Stimulated activated effector memory CD8-positive, alpha-beta T cell treated with anti-CD3 and anti-CD28 coated beads, Interleukin-12 subunit alpha, Interleukin-12 subunit beta, amount 100 ng/mL, for 72 hours (primary cell): ENCODE data around the gene CRABP2.

Experiments used
- ATAC-seq: fragments of 150-1000 bp; cut with Tn5 transposase; 2 replicates; pipeline ENCODE4 v1.10.0; 2021
- DNase-seq, 2 donors: peaks; one replicate each; pipeline ENCODE4 v3.0.0; 2021 to 2022; ENCODE audit warnings: low spot score in 2 of 2
- H3K27ac Mint-ChIP-seq: one replicate; pipeline ENCODE4 v1.8.0; 2022; ENCODE audit warnings: mild to moderate bottlenecking, mixed read lengths
- H3K36me3 Mint-ChIP-seq: one replicate; pipeline ENCODE4 v1.8.0; 2022; ENCODE audit warnings: mild to moderate bottlenecking, mixed read lengths
- H3K4me1 Mint-ChIP-seq: one replicate; pipeline ENCODE4 v1.8.0; 2022; ENCODE audit warnings: mixed read lengths
- H3K4me3 Mint-ChIP-seq: one replicate; pipeline ENCODE4 v1.8.0; 2022; ENCODE audit warnings: mild to moderate bottlenecking, mixed read lengths
- H3K9me3 Mint-ChIP-seq: one replicate; pipeline ENCODE4 v1.8.0; 2022; ENCODE audit warnings: mixed read lengths

Gene CRABP2

DNA sequence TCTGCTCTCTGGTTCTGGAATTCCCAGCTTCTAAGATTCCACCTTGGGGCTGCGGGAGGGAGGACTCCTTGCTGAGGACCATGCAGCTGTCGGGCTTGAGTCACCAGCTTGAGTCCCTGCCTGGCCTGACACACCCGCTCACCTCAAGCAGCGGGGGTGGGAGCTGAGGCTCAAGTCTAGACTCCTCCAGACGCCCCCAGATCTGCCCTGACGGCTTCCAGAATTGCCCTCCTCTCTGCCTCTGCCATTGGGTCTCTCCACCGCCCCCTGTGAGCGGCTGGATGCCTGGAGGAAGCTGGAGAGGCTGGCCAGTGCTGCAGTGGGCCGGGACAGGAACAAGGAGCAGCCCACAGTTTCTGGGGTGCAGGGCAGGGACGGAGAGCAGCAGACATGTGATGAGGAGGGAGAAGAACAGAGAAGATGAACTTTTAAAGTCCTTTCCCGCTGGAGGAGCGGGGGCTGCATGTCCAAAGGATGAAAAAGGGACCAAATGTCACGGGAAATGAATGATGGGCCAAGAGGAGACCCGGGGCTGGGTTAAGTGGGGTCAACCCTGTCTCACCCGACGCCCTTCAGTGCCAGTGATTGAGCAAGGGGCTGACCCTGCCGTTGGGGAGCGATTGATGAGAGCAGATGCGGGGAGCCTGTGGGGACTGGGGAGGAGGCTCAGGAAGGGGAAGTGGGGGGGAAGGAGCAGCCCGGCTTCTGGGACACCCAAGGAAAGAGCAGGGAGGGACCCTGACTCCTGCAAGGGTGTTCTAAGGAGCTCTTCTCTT, 13.5 kb downstream of the CRABP2 start:
- DNase-seq (no peak), ATAC-seq (no peak)
- H3K4me1 Mint-ChIP-seq: peaks cover 30% of the 10 kb centered on the region
- H3K4me3 Mint-ChIP-seq: no peak overlapping the region
- no peaks in the 10 kb centered on the region for H3K36me3 Mint-ChIP-seq
- H3K9me3 Mint-ChIP-seq: no peaks in the 10 kb centered on the region
- no peak overlapping the region for H3K27ac Mint-ChIP-seq

DNA sequence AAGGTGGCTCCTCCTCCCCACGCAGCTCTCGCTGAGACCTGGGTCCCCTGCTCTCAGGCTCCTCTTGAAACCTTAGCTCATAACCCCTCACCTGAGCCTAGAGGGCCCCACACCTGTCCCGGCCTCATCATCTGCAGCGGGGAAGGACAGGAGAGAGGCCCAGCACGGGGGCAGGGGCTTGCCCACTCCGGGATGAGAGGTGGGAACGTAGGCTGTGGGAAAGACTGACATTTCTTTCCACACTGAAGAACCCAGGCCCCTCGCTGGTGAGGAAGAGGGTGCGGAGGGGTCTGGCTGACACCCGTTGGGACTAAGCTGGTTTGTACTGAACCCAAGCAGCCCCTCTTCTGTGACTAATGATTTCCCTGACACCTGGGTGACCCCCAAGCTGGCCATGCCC, 14.2 kb downstream of the CRABP2 start:
- DNase-seq: no peak
- no peaks in the 10 kb centered on the region for H3K36me3 Mint-ChIP-seq
- no peak overlapping the region for H3K27ac Mint-ChIP-seq
- H3K4me1 Mint-ChIP-seq: peaks cover 30% of the 10 kb centered on the region
- ATAC-seq: no peak
- no peaks in the 10 kb centered on the region for H3K9me3 Mint-ChIP-seq
- H3K4me3 Mint-ChIP-seq: no peak overlapping the region

DNA sequence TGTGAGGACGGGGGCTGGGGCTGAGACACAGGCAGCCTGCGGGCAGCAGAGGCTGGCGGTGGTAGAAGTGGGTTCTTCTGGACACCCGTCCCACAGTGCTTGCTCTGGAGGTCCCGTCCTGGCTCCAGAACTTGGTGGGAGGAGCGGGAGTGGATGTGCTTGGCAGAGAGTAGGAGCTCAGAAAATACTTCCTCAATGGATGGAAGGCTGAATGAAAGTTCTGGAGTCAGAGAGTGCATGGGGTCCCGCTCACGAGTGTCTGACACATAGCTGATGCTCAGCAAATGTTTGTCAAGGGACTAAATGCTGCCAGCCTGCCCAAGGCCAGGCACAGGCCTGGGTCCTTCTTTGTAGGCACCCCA, 14.7 kb downstream of the CRABP2 start:
- Mint-ChIP-seq H3K27ac (no peak overlapping the region), H3K36me3 (no peaks in the 10 kb centered on the region), H3K4me1 (peaks cover 30% of the 10 kb centered on the region), H3K9me3 (no peaks in the 10 kb centered on the region), H3K4me3 (no peak overlapping the region)
- ATAC-seq: no peak
- DNase-seq: no peak

DNA sequence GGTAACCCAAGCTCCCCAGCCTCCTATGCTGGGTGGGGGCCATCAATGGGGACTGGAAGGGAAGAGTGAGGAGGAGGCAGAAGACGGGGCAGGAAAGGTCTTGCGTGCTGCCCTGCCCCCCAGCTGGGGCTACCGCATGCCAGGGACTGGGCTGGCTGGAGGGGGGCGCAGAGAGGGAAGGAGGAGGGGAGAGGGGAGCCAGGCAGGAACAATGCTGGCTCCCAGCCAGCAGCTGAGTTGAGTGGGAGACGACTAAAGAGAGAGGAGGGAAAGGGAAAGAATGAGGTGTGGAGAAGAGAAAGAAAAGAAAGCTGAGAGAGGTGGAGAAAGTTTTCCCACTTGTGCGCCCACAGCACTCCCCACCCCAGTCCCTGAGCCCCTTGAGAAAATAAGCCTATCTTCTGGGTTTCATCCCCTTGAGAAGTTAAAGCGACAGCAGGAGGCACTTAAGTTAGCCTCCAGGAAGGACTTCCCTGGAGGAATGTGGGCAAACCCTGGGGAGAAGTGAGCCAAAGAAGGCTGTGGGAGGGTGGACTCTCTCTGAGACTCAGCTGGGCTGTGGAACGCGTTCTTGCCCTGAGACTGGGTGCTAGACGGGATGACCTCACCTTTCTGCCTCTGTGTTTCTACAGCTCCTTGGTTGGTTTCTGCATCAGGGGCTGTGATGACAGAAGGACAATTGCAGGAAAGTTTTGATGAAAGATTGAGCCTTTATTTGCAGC, 15.3 kb downstream of the CRABP2 start:
- H3K4me3 Mint-ChIP-seq: peak overlapping the region; percentile 30
- H3K4me1 Mint-ChIP-seq: peaks cover 30% of the 10 kb centered on the region
- no peaks in the 10 kb centered on the region for H3K36me3 Mint-ChIP-seq
- no peak for ATAC-seq
- H3K27ac Mint-ChIP-seq: no peak overlapping the region
- DNase-seq: no peak
- H3K9me3 Mint-ChIP-seq: no peaks in the 10 kb centered on the region

DNA sequence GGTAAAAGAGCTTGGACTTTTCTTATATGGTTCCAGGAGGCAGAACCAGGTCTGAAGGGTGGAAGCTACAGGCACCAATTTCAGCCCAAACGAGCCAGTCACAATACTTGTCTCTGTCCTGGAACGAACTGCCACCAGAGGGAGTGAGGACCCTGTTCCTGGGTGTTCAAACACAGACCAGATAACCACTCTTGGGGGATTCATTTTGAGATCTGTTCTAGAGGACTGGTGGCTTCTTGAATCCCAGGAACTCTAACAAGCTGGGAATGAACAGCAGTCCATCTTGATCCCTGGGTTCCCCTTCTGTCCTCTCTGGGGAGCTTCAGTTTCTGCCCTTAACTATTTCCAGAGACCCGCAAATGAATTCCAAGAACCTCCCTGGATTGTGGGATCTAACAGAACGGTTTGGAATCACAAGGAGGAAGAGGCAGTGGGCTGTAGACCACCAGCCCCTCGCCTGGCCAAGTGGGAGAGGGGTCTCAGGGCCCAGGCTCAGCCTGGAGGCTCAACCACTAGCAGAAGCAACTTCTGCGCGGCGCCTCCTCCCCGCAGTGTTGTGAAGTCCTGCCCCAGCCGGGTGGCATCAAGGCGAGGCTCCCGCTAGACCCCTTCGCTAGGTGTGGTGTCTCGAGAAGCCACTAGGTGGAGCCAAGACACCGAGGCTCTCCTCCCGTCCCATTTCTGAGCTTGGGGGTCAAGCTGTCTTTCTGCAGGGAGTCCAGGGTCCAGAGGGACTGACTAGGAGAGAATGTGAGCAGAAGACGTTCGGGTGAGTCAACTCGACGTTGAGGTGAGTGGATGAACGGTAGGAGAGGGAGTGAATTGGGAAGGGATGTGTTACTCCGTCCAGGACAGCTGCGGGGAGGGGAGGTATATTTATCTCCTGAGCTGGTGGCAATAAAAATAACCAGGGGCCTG, 16.1 kb downstream of the CRABP2 start:
- H3K36me3 Mint-ChIP-seq: no peaks in the 10 kb centered on the region
- peak overlapping the region; percentile 30 for H3K4me3 Mint-ChIP-seq
- no peak overlapping the region for H3K27ac Mint-ChIP-seq
- H3K9me3 Mint-ChIP-seq: no peaks in the 10 kb centered on the region
- ATAC-seq (peak; percentile 96), DNase-seq (peak; percentile 70 to 89)
- H3K4me1 Mint-ChIP-seq: peaks cover 37% of the 10 kb centered on the region

DNA sequence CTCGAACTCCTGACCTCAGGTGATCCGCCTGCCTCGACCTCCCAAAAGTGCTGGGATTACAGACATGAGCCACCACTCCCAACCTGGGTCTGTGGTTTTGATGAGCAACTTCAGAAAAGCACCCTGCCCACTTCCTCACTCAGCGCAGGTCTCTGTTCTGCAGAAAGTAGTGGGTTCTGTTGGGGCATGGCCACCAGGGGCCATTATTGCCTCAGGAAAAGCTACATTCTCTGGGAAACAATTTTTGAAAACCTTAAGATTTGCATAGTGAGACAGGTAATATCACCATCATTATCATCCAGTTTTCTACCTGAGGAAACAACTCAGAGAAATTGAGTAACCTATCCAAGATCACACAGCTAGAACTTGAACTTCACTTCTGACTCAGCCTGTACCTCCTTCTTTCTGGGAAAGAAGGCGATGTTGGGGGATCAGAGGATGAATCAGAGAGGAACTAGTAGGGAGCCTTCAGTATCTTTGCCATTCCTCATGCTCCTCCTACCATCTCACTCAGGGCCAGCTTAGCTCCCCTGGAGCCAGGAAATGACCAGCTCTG, 21.1 kb downstream of the CRABP2 start:
- no peak for DNase-seq
- peaks cover 22% of the 10 kb centered on the region for H3K4me1 Mint-ChIP-seq
- H3K4me3 Mint-ChIP-seq: peak overlapping the region; percentile 6
- peak overlapping the region; percentile 20 for H3K27ac Mint-ChIP-seq
- H3K9me3 Mint-ChIP-seq: no peaks in the 10 kb centered on the region
- H3K36me3 Mint-ChIP-seq: no peaks in the 10 kb centered on the region
- ATAC-seq: peak; percentile 87

DNA sequence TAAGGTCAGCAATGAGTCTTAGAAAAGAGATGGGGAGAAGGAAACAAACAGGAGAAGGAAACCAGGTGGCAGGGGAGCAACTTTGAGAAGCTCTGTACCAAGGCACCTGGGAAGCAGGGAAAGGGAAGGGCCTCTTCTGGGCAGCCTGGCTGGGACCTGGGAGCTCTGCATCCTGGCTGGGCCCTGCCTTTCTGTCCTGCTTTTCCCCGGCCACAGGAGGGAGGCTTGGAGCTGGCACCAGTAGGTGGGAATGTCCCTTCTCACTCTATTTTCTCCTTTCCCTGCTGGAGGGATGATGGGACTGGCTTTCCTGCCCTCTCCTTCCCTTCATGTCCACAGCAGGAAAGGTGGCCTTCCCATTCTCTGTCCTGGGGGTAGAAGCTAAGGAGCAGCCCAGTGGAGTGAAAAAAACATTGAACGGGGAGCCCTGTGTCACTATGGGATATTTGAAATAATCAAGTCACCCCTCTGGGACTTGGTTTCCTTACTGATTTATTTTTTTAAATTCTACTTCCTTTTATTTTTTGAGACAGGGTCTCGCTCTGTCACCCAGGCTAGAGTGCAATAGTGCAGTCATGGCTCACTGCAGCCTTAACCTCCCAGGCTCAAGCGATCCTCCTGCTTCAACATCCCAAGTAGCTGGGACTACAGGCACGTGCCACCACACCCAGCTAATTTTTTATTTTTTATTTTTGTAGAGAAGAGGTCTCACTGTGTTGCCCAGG, 23.1 kb downstream of the CRABP2 start:
- H3K9me3 Mint-ChIP-seq: no peaks in the 10 kb centered on the region
- DNase-seq (no peak), ATAC-seq (no peak)
- no peak overlapping the region for H3K27ac Mint-ChIP-seq
- H3K4me1 Mint-ChIP-seq: peaks cover 29% of the 10 kb centered on the region
- H3K36me3 Mint-ChIP-seq: no peaks in the 10 kb centered on the region
- H3K4me3 Mint-ChIP-seq: no peak overlapping the region

DNA sequence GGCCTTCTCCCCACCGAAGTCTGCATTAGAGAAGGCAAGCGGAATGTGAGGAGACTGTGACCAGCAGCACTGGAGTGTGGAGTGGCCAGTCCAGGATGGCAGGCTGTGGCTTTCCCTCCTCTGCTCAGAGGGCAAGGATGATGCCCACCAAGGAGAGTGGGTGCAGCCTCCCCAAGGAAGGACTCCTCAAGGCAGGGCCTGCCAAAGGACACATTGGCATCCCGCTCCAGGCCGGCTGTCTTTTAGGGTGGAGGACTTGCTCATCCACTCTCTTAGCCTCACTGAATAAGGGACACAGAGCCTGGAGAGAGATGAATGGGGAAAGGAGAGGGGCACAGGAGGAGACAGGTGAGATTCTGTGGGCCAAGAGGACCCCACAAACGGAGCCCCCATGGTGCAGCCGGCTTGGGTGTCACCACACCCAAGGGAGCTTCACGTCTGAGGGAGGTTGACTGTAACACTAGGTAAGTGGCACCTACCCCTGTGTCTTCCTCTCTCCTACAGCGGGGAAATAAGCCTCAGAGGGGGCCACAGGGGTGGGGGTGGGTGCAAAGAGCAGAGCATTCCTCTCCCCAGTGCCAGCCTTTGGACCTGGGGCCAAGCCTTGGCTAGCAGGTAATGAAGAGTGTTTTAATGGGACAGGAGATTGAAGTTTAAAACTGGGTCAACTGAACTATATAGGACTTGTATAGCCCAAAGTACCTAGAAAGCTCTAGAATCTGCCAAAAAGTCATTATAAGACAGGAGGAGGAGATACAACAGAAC, 24.0 kb downstream of the CRABP2 start:
- no peaks in the 10 kb centered on the region for H3K9me3 Mint-ChIP-seq
- peaks cover 34% of the 10 kb centered on the region for H3K4me1 Mint-ChIP-seq
- ATAC-seq: no peak
- DNase-seq: no peak
- H3K27ac Mint-ChIP-seq: no peak overlapping the region
- no peaks in the 10 kb centered on the region for H3K36me3 Mint-ChIP-seq
- no peak overlapping the region for H3K4me3 Mint-ChIP-seq

DNA sequence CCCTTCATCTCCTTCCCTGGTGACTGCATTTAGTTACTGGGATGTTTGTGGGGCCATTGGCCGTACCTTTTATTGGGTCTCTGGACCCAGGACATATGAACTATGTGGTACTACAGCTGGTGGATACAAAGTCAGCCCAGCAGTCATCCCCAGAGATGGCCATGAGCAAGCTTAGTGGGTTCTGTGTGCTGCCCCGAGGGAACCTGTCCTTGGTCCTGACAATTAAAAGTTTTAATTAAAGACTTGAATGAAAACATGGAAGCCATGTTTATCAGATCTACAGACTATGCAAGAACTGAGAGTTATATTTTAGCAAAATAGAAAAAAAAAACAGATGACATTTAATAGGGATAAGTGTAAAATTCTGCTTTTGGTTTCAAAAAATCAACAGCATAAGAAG, 25.3 kb downstream of the CRABP2 start:
- H3K4me3 Mint-ChIP-seq: no peak overlapping the region
- H3K27ac Mint-ChIP-seq: no peak overlapping the region
- no peaks in the 10 kb centered on the region for H3K36me3 Mint-ChIP-seq
- H3K4me1 Mint-ChIP-seq: peaks cover 34% of the 10 kb centered on the region
- H3K9me3 Mint-ChIP-seq: no peaks in the 10 kb centered on the region
- ATAC-seq: no peak
- DNase-seq: no peak

DNA sequence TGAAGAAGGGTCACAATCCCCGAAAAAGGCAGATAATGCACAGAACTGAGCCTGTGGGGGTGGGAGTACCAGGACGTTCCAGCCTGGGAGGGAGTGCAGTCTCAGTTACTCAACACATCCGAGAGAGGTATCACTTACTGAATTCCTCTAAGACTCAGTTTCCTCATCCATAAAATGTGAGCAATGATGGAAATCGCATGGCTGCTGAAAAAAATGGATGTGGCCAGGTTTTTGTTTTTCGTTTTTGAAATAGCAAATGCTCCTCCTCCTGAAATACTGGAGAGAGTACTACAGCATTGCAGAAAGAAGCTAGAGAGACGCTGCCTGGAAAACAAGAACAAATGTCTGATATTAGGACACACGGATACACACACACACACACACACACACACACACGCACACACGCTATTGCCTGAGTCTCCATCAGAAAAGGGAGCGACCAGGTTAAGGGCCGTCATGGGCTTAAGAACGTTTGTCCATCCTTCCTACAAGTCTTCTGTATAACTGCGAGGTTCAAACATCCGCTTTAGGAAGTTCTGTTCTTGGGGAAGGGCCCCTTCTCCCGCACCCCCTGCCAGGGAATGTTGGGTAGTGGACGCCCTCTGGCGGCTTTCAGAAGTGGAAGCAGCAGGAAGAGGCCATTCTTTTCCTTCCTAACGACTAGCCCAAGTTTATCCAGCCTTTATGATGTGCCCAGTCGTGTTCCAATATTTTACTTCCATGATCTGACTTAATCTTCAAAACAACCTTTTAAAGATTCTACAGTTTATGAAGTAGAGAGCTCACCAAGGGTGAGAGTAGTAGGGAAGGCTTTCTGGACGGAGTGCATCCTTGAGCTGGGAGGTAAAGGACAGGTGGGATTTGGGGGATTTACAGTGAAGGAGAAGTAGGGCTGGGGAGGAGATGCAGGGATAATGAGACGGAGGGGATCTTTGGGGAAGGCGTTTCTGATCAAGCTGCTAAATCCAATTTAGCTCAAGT, 27.5 kb downstream of the CRABP2 start:
- Mint-ChIP-seq H3K36me3 (no peaks in the 10 kb centered on the region), H3K4me1 (peaks cover 14% of the 10 kb centered on the region), H3K9me3 (no peaks in the 10 kb centered on the region), H3K27ac (no peak overlapping the region), H3K4me3 (peak overlapping the region; percentile 46)
- DNase-seq (no peak), ATAC-seq (peak; percentile 5)

DNA sequence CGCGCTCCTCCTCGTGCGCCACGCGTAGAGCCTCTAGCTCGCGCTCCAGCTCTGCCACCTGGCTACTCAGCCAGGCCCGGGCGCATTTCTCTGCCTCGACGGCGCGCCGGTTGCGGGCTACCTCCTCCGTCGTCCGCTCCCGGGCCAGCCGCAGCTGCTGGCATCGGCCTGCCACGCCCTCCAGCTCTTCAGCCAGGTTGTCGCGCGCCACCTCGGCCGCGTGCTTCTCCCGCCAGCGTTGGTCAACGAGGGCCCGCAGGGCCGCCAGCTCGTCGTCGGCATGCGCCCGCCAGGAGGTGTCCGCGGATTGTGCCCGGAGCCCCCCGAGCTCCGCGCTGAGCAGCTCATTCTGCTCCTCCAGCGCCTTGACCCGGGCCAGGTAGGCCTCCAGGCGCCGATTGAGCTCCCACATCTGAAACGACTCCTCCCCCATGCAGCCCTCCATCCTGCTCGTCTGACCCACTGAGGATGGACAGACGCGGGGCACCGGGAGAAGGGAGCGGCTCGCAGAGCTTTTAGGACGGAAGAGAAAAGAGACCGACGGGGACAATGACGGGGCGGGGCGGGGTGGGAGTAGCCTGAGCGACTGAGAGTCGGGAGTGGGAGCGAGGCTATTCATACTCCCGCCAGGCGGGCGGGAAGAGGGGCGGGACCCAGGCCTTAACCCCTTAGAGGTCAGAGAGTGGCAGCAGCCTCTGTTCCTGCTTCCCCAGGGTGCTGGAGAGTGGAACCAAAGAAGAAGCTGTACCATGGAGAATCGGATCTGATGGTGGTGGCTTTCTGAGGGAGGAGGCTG, 28.4 kb downstream of the CRABP2 start, which contains the start of gene NES:
Gene NES, minus strand, starts transcription at position 588 of the 796 bp plus-strand sequence. Its CDS starts 143 bp downstream, at position 445.
- Mint-ChIP-seq H3K27ac (no peak within 1 kb of the TSS), H3K36me3 (no peaks in the 10 kb centered on the region), H3K4me3 (peak within 1 kb of the TSS; percentile 46), H3K9me3 (no peaks in the 10 kb centered on the region), H3K4me1 (peaks cover 14% of the 10 kb centered on the region)
- no peak for DNase-seq
- ATAC-seq: no peak

DNA sequence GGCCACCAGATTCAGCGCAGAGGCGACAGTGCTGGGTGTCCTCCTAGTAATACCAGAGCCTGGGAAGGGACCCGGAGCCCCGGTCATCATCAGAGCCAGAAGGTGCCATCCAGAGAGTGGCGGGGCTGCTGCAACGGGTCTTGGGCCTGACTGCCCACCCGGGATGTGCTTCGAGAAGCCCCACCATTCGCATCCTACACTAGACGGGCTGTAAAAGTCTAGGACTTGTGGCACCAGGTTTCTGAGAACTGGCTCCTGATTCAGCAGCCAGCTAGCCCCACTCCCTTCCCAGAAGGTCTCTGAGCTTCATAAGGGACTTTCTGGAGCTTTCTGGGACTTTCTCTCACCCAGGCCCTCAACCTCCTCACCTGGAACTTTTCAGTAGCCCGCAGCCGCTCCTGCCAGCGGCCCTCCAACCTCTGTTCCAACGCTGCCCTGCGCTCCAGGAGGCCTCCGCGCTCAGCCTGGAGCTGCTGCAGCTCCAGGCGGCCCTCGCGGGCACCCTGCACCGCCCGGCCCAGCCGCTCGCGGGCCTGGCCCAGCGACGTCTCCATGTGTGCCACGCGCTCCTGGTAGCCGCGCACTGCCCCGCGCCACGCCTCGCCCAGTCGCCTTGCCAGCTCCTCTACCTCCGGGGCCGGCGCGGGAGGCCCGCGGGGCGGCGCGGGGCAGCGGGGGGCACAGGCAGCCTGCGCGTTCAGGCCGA, 29.1 kb downstream of the CRABP2 start:
- Mint-ChIP-seq H3K27ac (no peak overlapping the region), H3K4me1 (peaks cover 14% of the 10 kb centered on the region), H3K9me3 (no peaks in the 10 kb centered on the region), H3K4me3 (no peak overlapping the region), H3K36me3 (no peaks in the 10 kb centered on the region)
- no peak for ATAC-seq
- no peak for DNase-seq
